ENCODE measurements around the gene BTN1A1. TPM values are rescaled to one million over a fixed set of nuclear protein-coding genes. Genes with fewer than 3 reads are reported as not detected.

The BTN1A1 gene
- total RNA-seq, 1 donor from 2014 or later, result not detected

DNA sequence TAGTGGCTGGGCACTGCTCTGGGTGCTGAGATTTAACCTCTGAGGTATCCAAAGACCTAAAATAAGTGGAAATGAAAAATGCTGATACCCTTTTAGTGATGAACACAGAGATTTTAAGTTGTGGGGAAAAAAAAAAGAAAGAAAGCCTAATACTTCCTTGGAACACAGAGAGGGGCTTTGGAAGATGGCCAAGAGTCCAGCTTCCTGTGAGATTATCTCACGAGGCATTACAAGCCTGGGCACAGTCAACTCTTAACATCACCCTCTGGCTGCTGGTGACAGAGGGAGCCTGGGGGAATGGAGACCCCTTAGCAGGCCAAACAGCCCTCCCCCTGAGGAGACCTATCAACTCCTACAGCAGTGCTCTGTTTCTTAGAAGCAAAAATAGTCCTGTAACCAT lies 22.7 kb upstream of the BTN1A1 start:
- H3K27ac ChIP-seq, result peak overlapping the region in 1 of 2 donors; percentile 15
- intact Hi-C loops (cut with DNase I), result no loop called here
- H3K27me3 ChIP-seq, result no peaks in the 10 kb centered on the region
- no peak for DNase-seq (ENCODE audit: low spot score in 2 of 2)
- TF ChIP-seq, protein P1, sequence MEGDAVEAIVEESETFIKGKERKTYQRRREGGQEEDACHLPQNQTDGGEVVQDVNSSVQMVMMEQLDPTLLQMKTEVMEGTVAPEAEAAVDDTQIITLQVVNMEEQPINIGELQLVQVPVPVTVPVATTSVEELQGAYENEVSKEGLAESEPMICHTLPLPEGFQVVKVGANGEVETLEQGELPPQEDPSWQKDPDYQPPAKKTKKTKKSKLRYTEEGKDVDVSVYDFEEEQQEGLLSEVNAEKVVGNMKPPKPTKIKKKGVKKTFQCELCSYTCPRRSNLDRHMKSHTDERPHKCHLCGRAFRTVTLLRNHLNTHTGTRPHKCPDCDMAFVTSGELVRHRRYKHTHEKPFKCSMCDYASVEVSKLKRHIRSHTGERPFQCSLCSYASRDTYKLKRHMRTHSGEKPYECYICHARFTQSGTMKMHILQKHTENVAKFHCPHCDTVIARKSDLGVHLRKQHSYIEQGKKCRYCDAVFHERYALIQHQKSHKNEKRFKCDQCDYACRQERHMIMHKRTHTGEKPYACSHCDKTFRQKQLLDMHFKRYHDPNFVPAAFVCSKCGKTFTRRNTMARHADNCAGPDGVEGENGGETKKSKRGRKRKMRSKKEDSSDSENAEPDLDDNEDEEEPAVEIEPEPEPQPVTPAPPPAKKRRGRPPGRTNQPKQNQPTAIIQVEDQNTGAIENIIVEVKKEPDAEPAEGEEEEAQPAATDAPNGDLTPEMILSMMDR (IDR thresholded peaks at IDR 0.05), result no peak
- H3K9me3 ChIP-seq, result no peaks in the 10 kb centered on the region
- no peak overlapping the region for H3K4me3 ChIP-seq
- peaks cover 6 to 9% of the 10 kb centered on the region in 2 donors for H3K4me1 ChIP-seq
- no peaks in the 10 kb centered on the region for H3K36me3 ChIP-seq

DNA sequence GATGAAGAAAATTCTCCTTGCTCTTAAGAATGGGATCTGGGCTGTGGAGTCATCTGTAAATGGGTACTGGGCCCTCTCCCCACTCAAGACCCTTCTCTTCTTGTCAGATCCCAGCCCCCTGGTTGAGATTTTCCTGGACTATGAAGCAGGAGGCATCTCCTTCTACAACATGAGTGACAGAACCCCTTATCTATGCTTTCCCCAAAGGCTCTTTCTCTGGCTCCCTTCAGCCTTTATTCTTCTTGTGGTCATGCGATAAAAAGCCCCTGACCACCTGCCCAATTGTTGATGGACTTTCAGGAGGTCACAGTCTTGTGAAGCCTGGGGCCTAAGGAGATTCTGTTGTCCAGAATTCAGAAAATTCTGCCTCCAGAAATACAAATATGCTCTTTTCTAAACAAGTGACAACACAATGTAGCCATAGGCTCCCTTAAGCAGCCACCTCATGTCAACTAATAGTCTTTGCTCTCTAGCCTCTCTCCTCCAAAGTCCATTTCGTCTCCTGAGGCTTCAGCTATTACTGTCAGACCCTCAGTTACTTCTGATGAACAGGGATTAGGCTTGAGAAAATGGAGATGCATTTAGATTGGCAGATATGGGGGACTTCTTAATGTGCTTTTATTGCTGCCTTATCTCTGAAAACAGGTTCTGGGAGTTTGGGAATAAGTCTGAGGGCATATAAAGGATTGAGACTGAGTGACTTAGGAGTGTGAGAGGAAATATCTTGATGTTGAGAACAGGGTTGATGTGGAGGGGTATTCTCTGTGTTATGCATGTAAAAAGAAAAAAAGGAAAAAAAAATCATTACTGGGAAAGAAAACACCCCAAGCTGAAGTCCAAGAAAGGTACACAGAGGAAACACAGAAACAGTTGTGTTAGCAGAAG lies 21.8 kb upstream of the BTN1A1 start:
- H3K4me1 ChIP-seq, result peaks cover 6 to 9% of the 10 kb centered on the region in 2 donors
- H3K27me3 ChIP-seq, result no peaks in the 10 kb centered on the region
- no peak for DNase-seq (ENCODE audit: low spot score in 2 of 2)
- intact Hi-C loops (cut with DNase I), result no loop called here
- TF ChIP-seq, protein P1 (IDR thresholded peaks at IDR 0.05), result no peak
- H3K4me3 ChIP-seq, result no peak overlapping the region
- peak overlapping the region in 1 of 2 donors; percentile 15 for H3K27ac ChIP-seq
- H3K9me3 ChIP-seq, result no peaks in the 10 kb centered on the region
- no peaks in the 10 kb centered on the region for H3K36me3 ChIP-seq

DNA sequence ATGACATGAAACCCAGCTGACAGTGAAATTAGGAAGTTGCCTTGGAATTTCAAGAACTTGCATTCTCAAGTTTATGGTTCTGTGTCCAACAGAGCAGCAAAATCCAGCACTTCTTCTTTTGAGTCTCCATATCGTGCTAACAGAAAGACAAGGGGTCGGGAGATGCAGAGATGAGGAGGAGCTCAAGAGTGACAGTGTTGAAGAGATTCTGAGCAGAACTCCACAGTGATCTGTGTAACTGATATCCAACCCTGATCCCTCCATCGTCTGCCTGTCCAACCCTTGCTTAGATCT lies 21.2 kb upstream of the BTN1A1 start:
- peaks cover 6 to 9% of the 10 kb centered on the region in 2 donors for H3K4me1 ChIP-seq
- H3K27ac ChIP-seq, result no peak overlapping the region
- TF ChIP-seq, protein P1 (IDR thresholded peaks at IDR 0.05), result no peak
- intact Hi-C loops (cut with DNase I), result no loop called here
- no peaks in the 10 kb centered on the region for H3K36me3 ChIP-seq
- no peaks in the 10 kb centered on the region for H3K9me3 ChIP-seq
- no peak for DNase-seq (ENCODE audit: low spot score in 2 of 2)
- no peaks in the 10 kb centered on the region for H3K27me3 ChIP-seq
- no peak overlapping the region for H3K4me3 ChIP-seq

DNA sequence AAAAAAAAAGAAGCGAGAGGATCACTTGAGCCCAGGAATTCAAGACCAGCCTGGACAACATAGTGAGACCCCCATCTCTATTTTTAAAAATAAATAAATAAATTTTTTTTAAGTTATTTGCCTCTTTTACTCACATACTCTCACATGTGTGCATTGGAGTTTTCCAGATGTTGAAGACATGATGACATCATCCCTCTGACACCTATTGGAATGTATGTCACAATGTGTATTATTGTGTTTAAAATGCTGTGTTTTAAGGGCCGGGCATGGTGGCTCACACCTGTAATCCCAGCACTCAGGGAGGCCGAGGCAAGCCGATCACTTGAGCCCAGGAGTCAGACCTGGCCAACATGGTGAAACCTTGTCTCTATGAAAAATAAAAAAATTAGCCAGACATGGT lies 17.8 kb upstream of the BTN1A1 start:
- intact Hi-C loops (cut with DNase I), result no loop called here
- TF ChIP-seq, protein P1 (IDR thresholded peaks at IDR 0.05), result no peak
- H3K27ac ChIP-seq, result no peak overlapping the region

DNA sequence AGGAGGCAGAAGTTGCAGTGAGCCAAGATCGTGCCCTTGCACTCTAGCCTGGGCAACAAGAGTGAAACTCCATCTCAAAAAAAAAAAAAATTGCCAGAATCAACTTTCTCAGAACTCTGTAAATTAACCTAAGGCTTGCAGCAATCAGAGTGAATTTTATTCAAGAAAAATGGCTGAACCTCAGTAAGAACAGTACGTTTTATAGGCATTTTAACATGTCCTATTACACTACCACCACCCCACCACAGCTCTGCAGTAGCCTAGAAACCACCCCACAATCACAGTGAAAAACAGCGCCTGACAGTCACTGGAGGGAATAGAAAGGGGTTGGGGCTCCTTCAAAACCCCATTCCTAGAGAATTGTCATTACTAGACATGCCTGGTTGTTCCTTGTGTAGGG lies 16.4 kb upstream of the BTN1A1 start:
- no peaks in the 10 kb centered on the region for H3K27me3 ChIP-seq
- intact Hi-C loops (cut with DNase I), result no loop called here
- H3K36me3 ChIP-seq, result no peaks in the 10 kb centered on the region
- no peak overlapping the region for H3K27ac ChIP-seq
- H3K4me3 ChIP-seq, result no peak overlapping the region
- no peaks in the 10 kb centered on the region for H3K4me1 ChIP-seq
- TF ChIP-seq, protein P1 (IDR thresholded peaks at IDR 0.05), result no peak
- no peak for DNase-seq (ENCODE audit: low spot score in 2 of 2)
- no peaks in the 10 kb centered on the region for H3K9me3 ChIP-seq

More for the DNA sequence above, 17.8 kb upstream of the BTN1A1 start:
- Histone ChIP-seq H3K4me3 (no peak overlapping the region), H3K4me1 (no peaks in the 10 kb centered on the region), H3K27me3 (no peaks in the 10 kb centered on the region), H3K9me3 (no peaks in the 10 kb centered on the region), H3K36me3 (no peaks in the 10 kb centered on the region)
- DNase-seq (ENCODE audit: low spot score in 2 of 2), result no peak
